Esophagus (tissue), 2 donors: ENCODE data around the gene NUMBL. TPM values are rescaled to one million over a fixed set of nuclear protein-coding genes. Genes with fewer than 3 reads are reported as not detected.
A peak's percentile ranks its signal among the peaks of the same experiment; 100 is the strongest.

Source experiments
- H3K27ac ChIP-seq, 2 donors: one replicate each; pipeline ENCODE4 v1.5.1; 2013; ENCODE audit warnings: low read depth in 2 of 2, mild to moderate bottlenecking in 2 of 2, inconsistent platforms in 1 of 2, low read length in 1 of 2, moderate library complexity in 1 of 2
- H3K27me3 ChIP-seq, 2 donors: one replicate each; pipeline ENCODE4 v1.6.1; 2013; ENCODE audit warnings: low read length in 2 of 2, control low read depth in 1 of 2, mild to moderate bottlenecking in 1 of 2; ENCODE audit not compliant: insufficient read depth in 2 of 2, control insufficient read depth in 1 of 2
- H3K36me3 ChIP-seq, 2 donors: one replicate each; pipeline ENCODE4 v1.6.1; 2013; ENCODE audit warnings: low read length in 1 of 2; ENCODE audit not compliant: control insufficient read depth in 2 of 2, insufficient read depth in 2 of 2
- H3K4me1 ChIP-seq, 2 donors: one replicate each; pipeline ENCODE4 v1.6.1; 2013; ENCODE audit warnings: low read length in 1 of 2; ENCODE audit not compliant: control insufficient read depth in 2 of 2, insufficient read depth in 2 of 2
- H3K4me3 ChIP-seq, 2 donors: one replicate each; pipeline ENCODE4 v1.5.1; 2013; ENCODE audit warnings: low read length in 2 of 2, mild to moderate bottlenecking in 2 of 2, low read depth in 1 of 2, moderate library complexity in 1 of 2
- H3K9me3 ChIP-seq, 2 donors: one replicate each; pipeline ENCODE4 v1.6.1; 2013; ENCODE audit warnings: mild to moderate bottlenecking in 2 of 2, low read depth in 1 of 2, low read length in 1 of 2, moderate library complexity in 1 of 2; ENCODE audit not compliant: control insufficient read depth in 2 of 2, insufficient read depth in 1 of 2
- WGBS, 2 donors: extraction: QIAGEN DNeasy Blood & Tissue Kit; methylation state at CpG; one replicate each; pipeline ENCODE4 v1.1.7; 2013; 5-methylcytosine and 5-hydroxymethylcytosine counted together
- polyA plus RNA-seq, 2 donors: library from polyadenylated mRNA; stranded (reverse); fragments of 200-250 nt; gene quantifications; one replicate each; pipeline ENCODE4 v1.2.3, GENCODE V29; 2013
- donor health status: healthy with polysubstance abuse.
- donor health status: Bipolar disorder and iron deficiency.

The NUMBL gene
- polyA plus RNA-seq, 2 donors, result 9.0 to 14.4 TPM

- Histone ChIP-seq H3K27ac (no peak overlapping the region), H3K36me3 (peaks cover 0 to 9% of the 10 kb centered on the region in 2 donors), H3K4me1 (peaks cover 3 to 19% of the 10 kb centered on the region in 2 donors), H3K27me3 (no peaks in the 10 kb centered on the region), H3K4me3 (no peak overlapping the region), H3K9me3 (no peaks in the 10 kb centered on the region)
- WGBS, 2 donors, result 78 to 83% methylated on average over 14 of the region's 14 CpGs
Observed at GRCh38 chr19:40692212-40692551, 1.7 kb upstream of the NUMBL start.

GRCh38 chr19:40691421-40692211 lies 1.2 kb upstream of the NUMBL start:
- WGBS, 2 donors, result 56 to 71% methylated on average over 22 to 23 of the region's 24 CpGs
- H3K4me1 ChIP-seq, result peaks cover 3 to 19% of the 10 kb centered on the region in 2 donors

DNA sequence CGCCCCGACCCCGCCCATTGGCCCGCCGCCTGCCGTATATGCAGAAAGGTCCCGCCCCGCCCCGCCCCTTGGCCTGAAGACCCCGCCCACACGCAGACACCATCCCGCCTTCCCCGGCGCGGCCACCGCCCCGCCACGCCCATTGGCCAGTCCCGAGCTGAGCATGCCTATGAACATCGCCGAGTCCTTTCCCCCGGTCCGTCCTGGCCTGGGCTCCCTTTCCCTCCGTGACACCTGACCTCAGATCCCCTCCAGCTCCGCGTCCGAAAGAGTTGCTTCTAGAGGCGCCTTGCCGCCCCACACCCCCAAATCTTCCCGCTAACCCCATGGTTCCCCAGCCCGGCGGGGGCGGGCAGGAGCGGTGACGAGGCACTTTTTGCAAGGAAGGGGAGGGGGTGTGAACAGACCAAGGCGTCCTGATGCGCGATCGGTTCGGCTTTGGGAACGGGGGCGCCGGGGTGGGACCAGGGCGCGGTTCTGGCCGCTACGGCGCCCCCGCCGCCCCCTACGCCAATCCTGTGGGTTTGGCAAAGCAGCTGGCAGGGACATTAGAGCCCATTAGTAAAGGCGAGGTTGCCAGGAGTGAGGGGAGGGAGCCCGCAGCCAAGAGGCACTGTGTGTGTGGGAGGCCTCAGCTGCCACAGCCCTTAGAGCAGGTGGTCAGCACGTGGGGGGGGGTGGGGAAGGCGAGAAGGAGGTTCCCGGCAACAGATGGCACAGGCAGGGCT lies 406 bp upstream of the NUMBL start:
- no peaks in the 10 kb centered on the region for H3K9me3 ChIP-seq
- 1% methylated on average over 44 to 56 of the region's 56 CpGs for WGBS, 2 donors
- peaks cover 0 to 9% of the 10 kb centered on the region in 2 donors for H3K36me3 ChIP-seq
- peaks cover 3 to 19% of the 10 kb centered on the region in 2 donors for H3K4me1 ChIP-seq
- peak overlapping the region; percentile 92 to 94 for H3K27ac ChIP-seq
- peak overlapping the region; percentile 57 to 64 for H3K4me3 ChIP-seq
- H3K27me3 ChIP-seq, result no peaks in the 10 kb centered on the region

More at GRCh38 chr19:40691421-40692211, 1.2 kb upstream of the NUMBL start:
- Histone ChIP-seq H3K9me3 (no peaks in the 10 kb centered on the region), H3K4me3 (peak overlapping the region; percentile 48 to 54), H3K27ac (peak overlapping the region; percentile 92 to 94), H3K36me3 (peaks cover 0 to 9% of the 10 kb centered on the region in 2 donors), H3K27me3 (no peaks in the 10 kb centered on the region)

DNA sequence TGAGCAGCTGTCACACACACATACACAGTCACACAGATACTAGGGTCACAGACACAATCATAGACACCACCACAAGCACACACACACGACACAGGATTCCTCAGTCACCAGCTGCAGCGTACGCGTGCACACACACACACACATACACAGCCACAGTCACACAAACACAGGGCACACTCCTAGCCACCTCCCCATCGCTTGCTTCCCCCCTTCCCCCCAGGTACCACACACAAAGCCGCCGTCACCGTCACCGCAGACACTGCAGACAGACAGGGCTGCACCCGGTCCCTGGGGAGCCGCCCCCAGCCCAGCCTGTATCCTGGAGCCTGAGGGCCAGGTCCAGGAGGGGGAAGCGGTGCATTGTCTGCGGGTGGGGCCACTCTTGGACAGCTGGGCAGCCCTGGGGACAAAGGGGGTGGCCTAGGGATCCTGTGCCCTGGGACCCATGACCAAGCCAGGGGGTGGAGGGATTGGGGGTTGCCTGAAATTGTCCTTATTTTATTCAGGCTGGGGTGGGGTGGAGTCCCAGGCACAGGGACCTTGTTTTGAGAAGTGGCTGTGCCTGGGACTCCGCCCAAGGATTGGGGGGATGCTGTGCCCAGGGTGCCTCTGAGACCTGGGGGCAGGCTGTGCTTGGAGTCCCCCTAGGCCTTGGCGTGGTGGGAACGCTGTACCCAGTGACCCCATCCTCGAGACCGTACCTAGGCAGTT lies 957 bp downstream of the NUMBL start:
- peak overlapping the region; percentile 57 to 64 for H3K4me3 ChIP-seq
- H3K9me3 ChIP-seq, result no peaks in the 10 kb centered on the region
- H3K4me1 ChIP-seq, result peaks cover 3 to 29% of the 10 kb centered on the region in 2 donors
- WGBS, 2 donors, result 25 to 45% methylated on average over 18 of the region's 18 CpGs
- H3K27me3 ChIP-seq, result no peaks in the 10 kb centered on the region
- peak overlapping the region; percentile 66 to 79 for H3K27ac ChIP-seq
- H3K36me3 ChIP-seq, result peaks cover 0 to 18% of the 10 kb centered on the region in 2 donors

DNA sequence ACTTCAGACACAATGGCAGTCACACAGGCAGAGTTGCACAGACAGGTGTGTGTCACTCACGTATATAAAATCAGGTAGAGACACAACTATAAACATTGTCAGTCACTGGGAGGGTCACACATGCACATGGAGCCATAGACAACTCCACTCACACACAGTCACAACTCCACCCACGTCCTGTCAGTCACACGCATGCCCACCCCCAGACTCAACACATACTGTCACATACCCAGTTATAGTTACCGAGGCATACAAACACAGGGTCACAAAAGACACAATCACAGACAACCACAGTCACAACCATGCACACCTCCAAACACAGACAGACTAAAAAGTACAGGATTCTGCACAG lies 1.5 kb downstream of the NUMBL start:
- peaks cover 0 to 17% of the 10 kb centered on the region in 2 donors for H3K36me3 ChIP-seq
- H3K4me1 ChIP-seq, result peaks cover 3 to 29% of the 10 kb centered on the region in 2 donors
- H3K27ac ChIP-seq, result peak overlapping the region in 1 of 2 donors; percentile 79
- H3K4me3 ChIP-seq, result peak overlapping the region; percentile 57 to 64
- H3K9me3 ChIP-seq, result no peaks in the 10 kb centered on the region
- 46 to 68% methylated on average over 4 of the region's 4 CpGs for WGBS, 2 donors
- no peaks in the 10 kb centered on the region for H3K27me3 ChIP-seq

- 65 to 73% methylated on average over 1 of the region's 1 CpG for WGBS, 2 donors
- Histone ChIP-seq H3K9me3 (no peaks in the 10 kb centered on the region), H3K4me3 (peak overlapping the region in 1 of 2 donors; percentile 0), H3K4me1 (peaks cover 3 to 29% of the 10 kb centered on the region in 2 donors), H3K36me3 (peaks cover 0 to 17% of the 10 kb centered on the region in 2 donors), H3K27ac (peak overlapping the region in 1 of 2 donors; percentile 72), H3K27me3 (no peaks in the 10 kb centered on the region)
Observed at GRCh38 chr19:40688309-40688708, 2.1 kb downstream of the NUMBL start.

DNA sequence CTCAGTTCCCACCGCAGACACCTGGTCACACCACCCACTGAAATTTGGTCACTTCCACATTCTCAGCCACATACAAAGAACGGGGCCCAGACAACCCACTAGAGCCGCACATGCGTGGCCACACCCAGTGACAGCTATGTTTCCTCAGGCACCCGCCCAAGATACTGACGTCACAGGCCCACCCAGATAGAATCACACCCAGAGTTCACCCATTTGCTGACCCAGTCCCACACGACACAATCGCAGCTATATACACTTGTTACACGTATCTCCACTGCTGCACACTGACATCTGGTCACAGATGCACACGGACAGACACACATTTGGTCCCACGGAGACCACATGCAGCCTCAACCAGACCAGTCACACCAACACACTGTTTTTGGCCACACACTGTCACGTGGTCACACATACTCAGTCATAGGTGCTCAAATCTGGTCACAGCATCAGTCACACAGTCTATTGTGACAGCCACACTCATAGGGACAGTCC lies 2.9 kb downstream of the NUMBL start:
- H3K4me3 ChIP-seq, result peak overlapping the region in 1 of 2 donors; percentile 0
- 45 to 51% methylated on average over 12 of the region's 12 CpGs for WGBS, 2 donors
- H3K27me3 ChIP-seq, result no peaks in the 10 kb centered on the region
- H3K4me1 ChIP-seq, result peaks cover 3 to 29% of the 10 kb centered on the region in 2 donors
- peaks cover 0 to 15% of the 10 kb centered on the region in 2 donors for H3K36me3 ChIP-seq
- no peaks in the 10 kb centered on the region for H3K9me3 ChIP-seq
- H3K27ac ChIP-seq, result peak overlapping the region in 1 of 2 donors; percentile 72

DNA sequence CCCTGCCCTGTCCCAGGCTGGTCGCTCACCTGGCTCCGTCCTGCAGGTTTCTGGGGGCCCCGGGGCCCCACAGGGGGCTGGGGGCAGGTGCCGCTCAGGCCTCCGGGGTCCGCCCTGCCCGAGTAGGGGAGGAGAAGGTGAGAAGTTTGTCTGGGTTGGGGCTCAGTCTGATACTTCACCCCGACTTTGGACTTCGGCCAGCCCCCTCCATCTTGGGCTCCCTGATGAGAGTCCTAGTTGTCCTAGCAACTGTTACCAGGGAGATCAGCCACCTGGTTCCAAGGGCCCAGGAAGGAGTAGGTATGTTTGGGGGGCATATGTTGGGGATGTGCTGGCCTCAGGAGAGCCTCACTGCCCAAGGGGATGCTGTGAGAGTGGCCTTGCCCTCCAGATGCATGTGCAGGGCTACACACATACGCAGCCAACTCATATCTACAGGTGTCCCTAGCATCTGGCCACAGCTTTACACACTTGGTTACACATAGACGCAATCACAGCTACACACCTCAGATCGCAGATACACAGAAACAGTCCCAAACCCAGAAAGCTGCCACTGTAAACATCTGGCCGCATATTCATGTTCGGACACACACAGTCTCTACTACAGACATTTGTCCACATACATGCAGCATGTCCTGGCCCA lies 3.4 kb downstream of the NUMBL start:
- H3K36me3 ChIP-seq, result peaks cover 0 to 16% of the 10 kb centered on the region in 2 donors
- H3K27me3 ChIP-seq, result no peaks in the 10 kb centered on the region
- H3K9me3 ChIP-seq, result no peaks in the 10 kb centered on the region
- peak overlapping the region; percentile 6 to 72 for H3K27ac ChIP-seq
- peaks cover 3 to 29% of the 10 kb centered on the region in 2 donors for H3K4me1 ChIP-seq
- no peak overlapping the region for H3K4me3 ChIP-seq
- WGBS, 2 donors, result 84 to 86% methylated on average over 12 to 14 of the region's 14 CpGs

DNA sequence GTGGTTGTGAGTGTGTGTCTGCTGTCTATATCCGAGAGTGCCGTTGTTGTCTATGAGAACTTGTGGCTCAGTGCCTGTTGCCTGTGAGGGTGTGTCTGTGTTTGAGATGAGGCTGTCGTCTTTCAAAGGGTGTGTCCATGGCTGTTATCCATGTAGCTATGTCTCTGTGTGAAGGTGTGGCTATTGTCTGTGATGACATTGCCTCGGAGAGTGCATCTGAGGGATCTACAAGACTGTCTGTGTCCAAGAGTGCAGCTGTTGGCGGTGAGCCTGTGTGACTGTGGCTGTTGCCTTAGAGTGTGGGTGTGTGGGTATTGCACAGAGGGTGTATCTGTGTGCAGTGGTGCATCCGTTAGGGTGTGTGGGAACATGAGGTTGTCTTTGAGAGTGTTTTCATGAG lies 4.9 kb downstream of the NUMBL start:
- H3K36me3 ChIP-seq, result peaks cover 0 to 19% of the 10 kb centered on the region in 2 donors
- no peaks in the 10 kb centered on the region for H3K9me3 ChIP-seq
- H3K4me1 ChIP-seq, result peaks cover 3 to 26% of the 10 kb centered on the region in 2 donors
- 47 to 56% methylated on average over 6 of the region's 6 CpGs for WGBS, 2 donors
- H3K27ac ChIP-seq, result peak overlapping the region in 1 of 2 donors; percentile 54
- H3K27me3 ChIP-seq, result no peaks in the 10 kb centered on the region
- no peak overlapping the region for H3K4me3 ChIP-seq
